Large intestine (tissue), 3 donors: ENCODE measurements around the gene SPTB. TPM values are rescaled to one million over a fixed set of nuclear protein-coding genes. Genes with fewer than 3 reads are reported as not detected.

Experiments used
- DNase-seq, 2 donors: peaks; one replicate each; pipeline versions ENCODE4 v3.0.0 to v3.0.0-alpha.2; 2013
- H3K27ac ChIP-seq: one replicate; pipeline ENCODE4 v1.5.1; 2013; ENCODE audit warnings: low read length
- H3K27me3 ChIP-seq: 2 replicates; pipeline ENCODE4 v1.6.1; 2013; ENCODE audit warnings: low read length; ENCODE audit not compliant: control insufficient read depth, insufficient read depth
- H3K36me3 ChIP-seq: 2 replicates; pipeline ENCODE4 v1.6.1; 2013; ENCODE audit warnings: low read length; ENCODE audit not compliant: control insufficient read depth, insufficient read depth
- H3K4me1 ChIP-seq: one replicate; pipeline ENCODE4 v1.6.1; 2013; ENCODE audit warnings: low read length; ENCODE audit not compliant: control insufficient read depth, insufficient read depth
- H3K4me3 ChIP-seq: one replicate; pipeline ENCODE4 v1.5.1; 2013; ENCODE audit warnings: low read length
- H3K9me3 ChIP-seq: one replicate; pipeline ENCODE4 v1.6.1; 2013; ENCODE audit warnings: mild to moderate bottlenecking, low read depth, low read length, moderate library complexity; ENCODE audit not compliant: control insufficient read depth
- WGBS: methylation state at CpG from one replicate; pipeline ENCODE4 v1.1.5; 2013; ENCODE audit warnings: low lambda C conversion rate; ENCODE audit not compliant: insufficient coverage; 5-methylcytosine and 5-hydroxymethylcytosine counted together
- polyA plus RNA-seq: library from polyadenylated mRNA; unstranded; fragments of 120-200 nt; gene quantifications from one replicate; pipeline ENCODE4 v1.2.1, GENCODE V29; 2013

Gene SPTB
- polyA plus RNA-seq, 1 donor = 2.9 TPM

DNA sequence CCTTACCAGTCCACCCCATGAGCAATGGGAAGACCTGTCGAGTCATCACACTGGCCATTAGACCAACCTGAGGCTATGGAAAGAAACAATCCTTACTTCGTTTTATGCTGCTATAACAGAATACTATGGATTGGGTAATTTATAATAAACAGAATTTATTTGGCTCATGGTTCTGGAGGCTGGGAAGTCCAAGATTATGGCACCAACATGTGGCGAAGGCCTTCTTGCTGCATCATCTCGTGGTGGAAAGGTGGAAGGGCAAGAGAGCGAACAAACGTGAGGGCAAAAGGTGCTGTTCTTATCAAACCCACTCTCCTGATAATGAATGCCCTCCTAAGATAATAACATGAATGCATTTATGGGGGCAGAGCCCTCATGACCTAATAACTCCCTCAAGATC lies 9.6 kb upstream of the SPTB start:
- DNase-seq = no peak
- Histone ChIP-seq H3K4me3 (no peak overlapping the region), H3K9me3 (no peaks in the 10 kb centered on the region), H3K27ac (no peak overlapping the region), H3K36me3 (no peaks in the 10 kb centered on the region), H3K27me3 (peaks cover 10% of the 10 kb centered on the region), H3K4me1 (no peaks in the 10 kb centered on the region)
- WGBS = no CpG with 5 or more reads among the region's 6 CpGs

GRCh38 chr14:64885559-64885958 lies 5.9 kb upstream of the SPTB start:
- WGBS = 100% methylated on average over 1 of the region's 2 CpGs
- Histone ChIP-seq H3K9me3 (no peaks in the 10 kb centered on the region), H3K36me3 (no peaks in the 10 kb centered on the region), H3K4me3 (no peak overlapping the region), H3K4me1 (peaks cover 5% of the 10 kb centered on the region), H3K27me3 (peaks cover 37% of the 10 kb centered on the region), H3K27ac (no peak overlapping the region)
- no peak for DNase-seq

GRCh38 chr14:64880221-64881121 lies 764 bp upstream of the SPTB start:
- peak; percentile 20 to 59 for DNase-seq
- H3K27ac ChIP-seq = no peak overlapping the region
- H3K27me3 ChIP-seq = peaks cover 70% of the 10 kb centered on the region
- 0% methylated on average over 3 of the region's 49 CpGs for WGBS
- no peaks in the 10 kb centered on the region for H3K36me3 ChIP-seq
- H3K4me3 ChIP-seq = peak overlapping the region; percentile 48
- peaks cover 8% of the 10 kb centered on the region for H3K4me1 ChIP-seq
- peaks cover 4% of the 10 kb centered on the region for H3K9me3 ChIP-seq

GRCh38 chr14:64878837-64879634 lies 671 bp downstream of the SPTB start:
- no CpG with 5 or more reads among the region's 43 CpGs for WGBS
- Histone ChIP-seq H3K4me3 (peak overlapping the region; percentile 31), H3K27me3 (peaks cover 74% of the 10 kb centered on the region), H3K36me3 (no peaks in the 10 kb centered on the region), H3K9me3 (peaks cover 4% of the 10 kb centered on the region), H3K4me1 (peaks cover 8% of the 10 kb centered on the region), H3K27ac (no peak overlapping the region)
- DNase-seq = peak; percentile 3 to 31

GRCh38 chr14:64877846-64878245 lies 1.9 kb downstream of the SPTB start:
- H3K27ac ChIP-seq = no peak overlapping the region
- H3K4me1 ChIP-seq = peaks cover 8% of the 10 kb centered on the region
- peaks cover 72% of the 10 kb centered on the region for H3K27me3 ChIP-seq
- H3K9me3 ChIP-seq = peaks cover 4% of the 10 kb centered on the region
- WGBS = no CpG with 5 or more reads among the region's 4 CpGs
- H3K36me3 ChIP-seq = no peaks in the 10 kb centered on the region
- no peak overlapping the region for H3K4me3 ChIP-seq
- no peak for DNase-seq

DNA sequence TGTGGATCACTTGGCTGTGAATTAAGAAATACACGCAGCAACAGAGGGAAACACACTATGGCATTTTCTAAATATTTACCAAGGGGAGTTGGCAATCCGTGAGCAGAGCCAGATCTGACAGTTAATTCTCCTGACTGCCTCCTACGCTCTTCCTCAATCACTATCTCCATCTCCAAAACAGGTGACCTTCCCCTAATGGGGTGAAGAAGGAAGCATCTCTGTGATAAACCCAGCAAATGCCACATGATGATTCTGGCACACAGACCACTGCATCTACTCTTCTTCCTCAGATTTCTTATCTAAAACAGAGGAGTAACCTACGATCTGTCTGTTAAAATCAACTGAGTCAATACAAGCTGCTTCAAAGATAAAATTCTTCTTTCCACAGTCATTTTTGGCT lies 4.4 kb downstream of the SPTB start:
- WGBS = 0% methylated on average over 1 of the region's 4 CpGs
- no peak overlapping the region for H3K27ac ChIP-seq

DNA sequence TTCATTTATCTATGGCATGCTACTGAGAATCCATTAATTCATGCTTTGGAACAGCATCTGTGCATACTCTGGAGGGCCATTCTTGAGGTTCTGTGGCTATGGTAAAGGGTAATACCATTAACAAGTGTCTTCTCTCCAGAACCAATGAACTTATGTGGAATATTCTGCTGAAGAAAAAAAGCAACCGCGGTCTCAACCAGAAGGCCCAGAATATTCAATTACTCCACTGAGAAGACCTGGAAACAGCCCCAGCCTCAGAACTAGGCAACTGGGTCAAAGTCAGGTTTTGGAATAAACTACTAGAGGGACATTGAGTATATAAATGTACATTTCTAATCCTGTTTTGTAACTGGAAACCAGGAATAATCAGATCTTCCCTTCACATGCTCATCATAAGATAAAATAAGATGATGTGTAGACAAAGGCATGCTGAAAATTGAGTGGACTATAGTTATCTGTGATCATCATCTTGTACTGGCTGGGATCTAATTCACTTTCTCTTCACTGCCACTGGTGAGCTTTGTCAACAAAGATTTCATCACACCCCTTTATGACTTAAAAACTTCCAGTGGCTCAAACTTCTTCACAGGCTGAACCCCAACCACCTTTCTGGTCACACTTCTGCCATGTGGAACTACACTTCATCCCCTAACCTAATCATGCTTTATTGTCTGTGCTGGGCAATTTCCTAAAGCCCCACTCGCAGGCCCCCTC lies 6.0 kb downstream of the SPTB start:
- no peak for DNase-seq
- H3K4me3 ChIP-seq = no peak overlapping the region
- no CpG with 5 or more reads among the region's 3 CpGs for WGBS
- H3K27ac ChIP-seq = no peak overlapping the region
- H3K9me3 ChIP-seq = no peaks in the 10 kb centered on the region
- H3K4me1 ChIP-seq = no peaks in the 10 kb centered on the region
- H3K27me3 ChIP-seq = peaks cover 47% of the 10 kb centered on the region
- H3K36me3 ChIP-seq = no peaks in the 10 kb centered on the region

More for the DNA sequence above, 4.4 kb downstream of the SPTB start:
- H3K9me3 ChIP-seq = peaks cover 4% of the 10 kb centered on the region
- no peak overlapping the region for H3K4me3 ChIP-seq
- no peak for DNase-seq
- peaks cover 59% of the 10 kb centered on the region for H3K27me3 ChIP-seq
- H3K36me3 ChIP-seq = no peaks in the 10 kb centered on the region
- peaks cover 3% of the 10 kb centered on the region for H3K4me1 ChIP-seq

- Histone ChIP-seq H3K4me1 (no peaks in the 10 kb centered on the region), H3K9me3 (no peaks in the 10 kb centered on the region), H3K4me3 (no peak overlapping the region), H3K36me3 (no peaks in the 10 kb centered on the region), H3K27ac (no peak overlapping the region), H3K27me3 (peaks cover 33% of the 10 kb centered on the region)
- WGBS = no CpG with 5 or more reads among the region's 2 CpGs
- no peak for DNase-seq
Measured at GRCh38 chr14:64871344-64871743, 8.4 kb downstream of the SPTB start.

- H3K9me3 ChIP-seq = no peaks in the 10 kb centered on the region
- 100% methylated on average over 1 of the region's 2 CpGs for WGBS
- no peak overlapping the region for H3K4me3 ChIP-seq
- DNase-seq = no peak
- H3K36me3 ChIP-seq = no peaks in the 10 kb centered on the region
- H3K27me3 ChIP-seq = peaks cover 29% of the 10 kb centered on the region
- no peak overlapping the region for H3K27ac ChIP-seq
- H3K4me1 ChIP-seq = no peaks in the 10 kb centered on the region
Measured at GRCh38 chr14:64870160-64870559, 9.5 kb downstream of the SPTB start.

DNA sequence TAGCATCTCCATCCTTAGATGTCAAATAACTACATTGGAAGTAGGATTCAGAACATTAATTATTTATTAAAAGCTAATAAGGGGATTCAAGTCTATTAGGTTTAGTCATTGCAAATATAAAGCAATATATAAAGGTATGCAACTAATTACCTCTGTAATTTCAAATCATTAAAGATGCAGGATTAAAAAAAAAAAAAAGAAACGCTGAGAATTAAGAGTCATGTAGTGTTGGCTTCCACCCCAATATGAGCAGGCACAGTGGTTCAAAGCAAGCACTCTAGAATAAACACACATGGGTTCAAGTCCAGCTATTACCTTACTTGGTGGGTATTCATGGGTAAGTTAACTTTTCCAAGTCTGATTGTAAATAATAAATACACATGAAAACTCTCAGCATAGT lies 10.9 kb downstream of the SPTB start:
- DNase-seq = no peak
- Histone ChIP-seq H3K27me3 (peaks cover 20% of the 10 kb centered on the region), H3K9me3 (no peaks in the 10 kb centered on the region), H3K4me3 (no peak overlapping the region), H3K36me3 (no peaks in the 10 kb centered on the region), H3K27ac (no peak overlapping the region), H3K4me1 (no peaks in the 10 kb centered on the region)
- WGBS = no CpG with 5 or more reads among the region's 1 CpG
